HCT116 (cell line): ENCODE data around the gene RANBP10. TPM values are rescaled to one million over a fixed set of nuclear protein-coding genes. Genes with fewer than 3 reads are reported as not detected.

Experiments
- ATAC-seq: fragments of 200-7000 bp; cut with Tn5 transposase; 2 replicates; pipeline ENCODE4 v1.9.1; 2020; ENCODE audit warnings: mild to moderate bottlenecking, moderate library complexity
- BruUV-seq: library from RNA; stranded (reverse); fragments of 400-500 nt; replicated peaks from 2 replicates; lab custom pipeline; 2021; lab: Mats Ljungman, UMichigan
- CTCF ChIA-PET: fragments of 300-600 bp; sonication (Branson Sonifier 250); formaldehyde crosslinking; loops from one replicate; lab custom pipeline; 2021; ENCODE audit warnings: antibody characterized with exemption; lab: Charles Lee
- POLR2A ChIA-PET: fragments of 300-600, 350-600 bp; sonication (Branson Sonifier 250); formaldehyde crosslinking; loops from one replicate; lab custom pipeline; 2021; ENCODE audit warnings: antibody characterized with exemption; lab: Charles Lee
- RAD21 ChIA-PET, 2 experiments: fragments of 300-600 bp; sonication (Branson Sonifier 250); formaldehyde crosslinking; loops; one replicate each; lab custom pipeline; 2023; ENCODE audit warnings: low total read pairs in 2 of 2; ENCODE audit not compliant: uncharacterized antibody in 2 of 2, unreplicated experiment in 2 of 2, low non-redundant PET in 1 of 2; lab: Charles Lee
- DNase-seq: peaks from one replicate; pipeline ENCODE4 v3.0.0-alpha.2; 2010; ENCODE audit warnings: low read depth, low spot score
- H2AFZ ChIP-seq: fragments of 200-600 bp; shearing (Covaris generic), sonication (generic); 2 replicates; pipeline ENCODE4 v1.6.1; 2017; ENCODE audit warnings: low read depth, mixed run types, mixed read lengths, antibody characterized with exemption, low read length; ENCODE audit not compliant: poor library complexity, severe bottlenecking
- H3K27ac ChIP-seq: 2 replicates; pipeline ENCODE4 v1.5.1; 2012; ENCODE audit warnings: low read depth, low read length
- H3K27me3 ChIP-seq: fragments of 200-600 bp; sonication (generic); 2 replicates; pipeline ENCODE4 v1.6.1; 2016; ENCODE audit warnings: mixed run types, low read length, mixed read lengths; ENCODE audit not compliant: insufficient read depth
- H3K36me3 ChIP-seq, 2 experiments: fragments of 200-500 bp in 1 of 2; fragments of 200-600 bp in 1 of 2; sonication (Bioruptor generic) in 1 of 2; sonication (generic) in 1 of 2; 2 replicates each; pipeline versions ENCODE4 v1.5.1 to v1.6.1; 2014 to 2016; ENCODE audit warnings: low read length in 2 of 2, inconsistent platforms in 1 of 2, mixed read lengths in 1 of 2, mixed run types in 1 of 2; ENCODE audit not compliant: insufficient read depth in 2 of 2, control insufficient read depth in 1 of 2
- H3K4me1 ChIP-seq, 2 experiments: fragments of 200-600 bp in 1 of 2; sonication (generic) in 1 of 2; 2 replicates each; pipeline versions ENCODE4 v1.5.1 to v1.6.1; 2012 to 2017; ENCODE audit warnings: low read length in 2 of 2, inconsistent platforms in 1 of 2, mild to moderate bottlenecking in 1 of 2, mixed read lengths in 1 of 2, mixed run types in 1 of 2, moderate library complexity in 1 of 2; ENCODE audit not compliant: insufficient read depth in 2 of 2, control insufficient read depth in 1 of 2
- H3K4me2 ChIP-seq: fragments of 200-600 bp; sonication (generic); 2 replicates; pipeline ENCODE4 v1.6.1; 2017; ENCODE audit warnings: mixed run types, low read length, mixed read lengths
- H3K4me3 ChIP-seq, 2 experiments: fragments of 200-600 bp in 1 of 2; sonication (generic) in 1 of 2; replicated peaks in 1 of 2; 2 replicates each; pipeline ENCODE4 v1.5.1; 2011 to 2016; ENCODE audit warnings: low read length in 2 of 2, control low read depth in 1 of 2, low read depth in 1 of 2, mild to moderate bottlenecking in 1 of 2, mixed read lengths in 1 of 2, mixed run types in 1 of 2
- H3K79me2 ChIP-seq: fragments of 200-600 bp; sonication (generic); 2 replicates; pipeline ENCODE4 v1.6.1; 2017; ENCODE audit warnings: mild to moderate bottlenecking, mixed run types, low read length, moderate library complexity, mixed read lengths; ENCODE audit not compliant: insufficient read depth
- H3K9ac ChIP-seq: fragments of 200-600 bp; sonication (generic); 2 replicates; pipeline ENCODE4 v1.6.1; 2016; ENCODE audit warnings: low read length, mixed read lengths
- H3K9me2 ChIP-seq: fragments of 200-600 bp; sonication (generic), shearing (Covaris generic); 2 replicates; pipeline ENCODE4 v1.6.1; 2017; ENCODE audit warnings: mixed run types, mild to moderate bottlenecking, moderate library complexity; ENCODE audit not compliant: insufficient read depth
- H3K9me3 ChIP-seq, 2 experiments: fragments of 200-500 bp in 1 of 2; fragments of 200-600 bp in 1 of 2; sonication (Bioruptor generic) in 1 of 2; sonication (generic) in 1 of 2; 2 replicates each; pipeline ENCODE4 v1.6.1; 2014 to 2017; ENCODE audit warnings: low read length in 2 of 2, mixed read lengths in 2 of 2, inconsistent platforms in 1 of 2, low read depth in 1 of 2, mild to moderate bottlenecking in 1 of 2, mixed run types in 1 of 2, moderate library complexity in 1 of 2; ENCODE audit not compliant: control insufficient read depth in 1 of 2, insufficient read depth in 1 of 2
- H4K20me1 ChIP-seq: fragments of 200-600 bp; sonication (generic), shearing (Covaris generic); 2 replicates; pipeline ENCODE4 v1.6.1; 2017; ENCODE audit warnings: mixed run types, mild to moderate bottlenecking, moderate library complexity; ENCODE audit not compliant: insufficient read depth
- ATF3 ChIP-seq: IDR thresholded peaks from 2 replicates; pipeline ENCODE4 v1.6.1; 2012
- CEBPB ChIP-seq: IDR thresholded peaks from 2 replicates; pipeline ENCODE4 v1.6.1; 2012; ENCODE audit warnings: low read depth
- EGR1 ChIP-seq: IDR thresholded peaks from 2 replicates; pipeline ENCODE4 v1.6.1; 2012; ENCODE audit warnings: low read depth
- EZH2phosphoT487 ChIP-seq: fragments of 200-600 bp; IDR thresholded peaks from 2 replicates; pipeline ENCODE4 v1.6.1; 2018; ENCODE audit warnings: antibody characterized with exemption, borderline replicate concordance
- FOSL1 ChIP-seq: IDR thresholded peaks from 2 replicates; pipeline ENCODE4 v1.6.1; 2012; ENCODE audit warnings: low read depth
- MAX ChIP-seq: IDR thresholded peaks from 2 replicates; pipeline ENCODE4 v1.6.1; 2012
- POLR2AphosphoS5 ChIP-seq: IDR thresholded peaks from 2 replicates; pipeline ENCODE4 v1.6.1; 2011; ENCODE audit warnings: mild to moderate bottlenecking, low read depth, low read length, moderate library complexity
- RAD21 ChIP-seq: IDR thresholded peaks from 2 replicates; pipeline ENCODE4 v1.6.1; 2012; ENCODE audit warnings: low read depth, mild to moderate bottlenecking
- SIN3A ChIP-seq: IDR thresholded peaks from 2 replicates; pipeline ENCODE4 v1.6.1; 2012; ENCODE audit warnings: low read depth
- SP1 ChIP-seq: IDR thresholded peaks from 2 replicates; pipeline ENCODE4 v1.6.1; 2012; ENCODE audit warnings: low read depth
- TCF7L2 ChIP-seq: IDR thresholded peaks from 2 replicates; pipeline ENCODE4 v1.7.0; 2011; ENCODE audit warnings: borderline replicate concordance, inconsistent platforms; ENCODE audit not compliant: insufficient read depth, insufficient read length; ENCODE audit errors: extremely low read depth
- ZFX ChIP-seq: fragments of 450-650 bp; IDR thresholded peaks from 2 replicates; pipeline ENCODE4 v1.6.1; 2017
- ZNF274 ChIP-seq: fragments of 200-500 bp; sonication (Bioruptor generic); IDR thresholded peaks from 2 replicates; pipeline ENCODE4 v1.6.1; 2014; ENCODE audit warnings: mild to moderate bottlenecking, low read depth, low read length, inconsistent platforms
- intact Hi-C: fragments of 100-400 bp; cut with micrococcal nuclease; formaldehyde crosslinking; loops from 2 replicates; pipeline ENCODE4 v1.10.0; 2022
- total RNA-seq: library from RNA; stranded (reverse); gene quantifications from one replicate; pipeline ENCODE4 v1.2.1, GENCODE V29; 2021; ENCODE audit not compliant: unreplicated experiment

RANBP10 gene
- total RNA-seq, 1 experiment from 2014 or later, result 16.9 TPM

DNA sequence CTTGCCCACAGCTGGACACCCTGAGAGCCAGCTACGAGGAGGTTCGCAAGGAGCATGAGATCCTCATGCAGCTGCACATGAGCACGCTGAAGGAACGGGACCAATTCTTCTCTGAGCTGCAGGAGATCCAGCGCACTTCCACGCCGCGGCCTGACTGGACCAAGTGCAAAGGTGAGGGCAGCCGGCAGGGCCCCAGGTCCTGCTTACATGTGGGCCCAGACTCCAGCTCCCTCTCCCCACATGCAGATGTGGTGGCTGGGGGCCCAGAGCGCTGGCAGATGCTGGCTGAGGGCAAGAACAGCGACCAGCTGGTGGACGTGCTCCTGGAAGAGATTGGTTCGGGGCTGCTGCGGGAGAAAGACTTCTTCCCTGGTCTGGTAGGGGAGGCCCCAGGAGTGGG lies 19.5 kb upstream of the RANBP10 start:
- H3K4me3 ChIP-seq, result no peak overlapping the region
- no peaks in the 10 kb centered on the region for H3K79me2 ChIP-seq
- no peaks in the 10 kb centered on the region for H3K27me3 ChIP-seq
- DNase-seq (no peak), ATAC-seq (no peak)
- no peaks in the 10 kb centered on the region for H3K9me2 ChIP-seq
- no TSS peak for BruUV-seq
- ChIA-PET RAD21 (no interaction called here), CTCF (interaction anchor here (2.3 kb wide), 1 partner anchor 9 kb away, joined by 10 read pairs; no protein-coding TSS in a partner anchor), POLR2A (no interaction called here)
- H3K4me1 ChIP-seq, result no peaks in the 10 kb centered on the region
- no peaks in the 10 kb centered on the region for H4K20me1 ChIP-seq
- no peak for TF ChIP-seq EGR1
- no peak for TF ChIP-seq ATF3
- no peak for TF ChIP-seq CEBPB
- TF ChIP-seq POLR2AphosphoS5, result no peak
- no peak overlapping the region for H3K27ac ChIP-seq
- H3K9ac ChIP-seq, result no peak overlapping the region
- no peak overlapping the region for H3K4me2 ChIP-seq
- H2AFZ ChIP-seq, result no peak overlapping the region
- intact Hi-C loops, result no loop called here
- peaks cover 10 to 14% of the 10 kb centered on the region in 2 experiments; a peak in 3 of 4 replicates for H3K36me3 ChIP-seq
- H3K9me3 ChIP-seq, result no peaks in the 10 kb centered on the region

DNA sequence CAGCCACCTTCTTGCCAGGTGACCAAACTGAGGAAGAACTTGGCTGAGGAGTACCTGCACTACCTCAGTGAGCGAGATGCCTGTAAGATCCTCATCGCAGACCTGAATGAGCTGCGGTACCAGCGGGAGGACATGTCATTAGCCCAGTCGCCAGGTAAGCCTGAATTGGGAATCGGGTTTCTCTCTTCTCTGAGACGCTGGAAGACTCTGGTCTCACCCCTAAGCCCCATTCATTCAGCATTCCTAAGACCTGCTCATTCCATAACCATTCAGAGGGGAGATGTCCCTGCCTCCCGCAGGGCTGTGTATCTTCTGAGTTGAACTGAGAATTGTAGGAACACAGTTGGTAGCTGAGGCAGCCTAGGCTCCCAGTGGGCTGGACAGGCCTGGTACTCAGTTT lies 18.8 kb upstream of the RANBP10 start:
- no peak for ATAC-seq
- H3K4me2 ChIP-seq, result no peak overlapping the region
- CTCF ChIA-PET, result interaction anchor here (2.3 kb wide), 1 partner anchor 9 kb away, joined by 10 read pairs; no protein-coding TSS in a partner anchor
- no peak overlapping the region for H3K4me3 ChIP-seq
- H3K79me2 ChIP-seq, result no peaks in the 10 kb centered on the region
- peaks cover 5 to 8% of the 10 kb centered on the region in 2 experiments; a peak in 3 of 4 replicates for H3K36me3 ChIP-seq
- no peaks in the 10 kb centered on the region for H3K9me2 ChIP-seq
- no peak overlapping the region for H3K27ac ChIP-seq
- TF ChIP-seq SP1 (no peak), ZNF274 (no peak), POLR2AphosphoS5 (no peak), EZH2phosphoT487 (no peak), MAX (no peak), EGR1 (no peak), SIN3A (no peak), CEBPB (no peak), ZFX (no peak), TCF7L2 (no peak), RAD21 (no peak), FOSL1 (no peak)
- TF ChIP-seq, all 23 proteins: peak for 0
- ChIA-PET POLR2A (no interaction called here), RAD21 (no interaction called here)
- no peaks in the 10 kb centered on the region for H3K4me1 ChIP-seq
- H2AFZ ChIP-seq, result no peak overlapping the region
- no peaks in the 10 kb centered on the region for H4K20me1 ChIP-seq
- intact Hi-C loops, result no loop called here
- no peaks in the 10 kb centered on the region for H3K9me3 ChIP-seq
- DNase-seq, result no peak
- no peak overlapping the region for H3K9ac ChIP-seq
- BruUV-seq, result no TSS peak
- H3K27me3 ChIP-seq, result no peaks in the 10 kb centered on the region
